Keratinocyte (primary cell): Measurements from ENCODE around the gene PIR. TPM values are rescaled to one million over a fixed set of nuclear protein-coding genes. Genes with fewer than 3 reads are reported as not detected.

Experiments
- DNase-seq: peaks from one replicate; pipeline ENCODE4 v3.0.0-alpha.2; 2011; ENCODE audit warnings: low read depth, missing footprints, low spot score
- FAIRE-seq: peaks from 2 replicates; lab custom pipeline; 2011; peaks lifted over from hg19 to GRCh38; lab: Jason Lieb, UNC
- H2AFZ ChIP-seq: 2 replicates; pipeline ENCODE4 v1.6.0; 2012; ENCODE audit warnings: low read length, control low read depth, inconsistent platforms; ENCODE audit not compliant: control insufficient read depth
- H3K27ac ChIP-seq: 2 replicates; pipeline ENCODE4 v1.5.1; 2011; ENCODE audit warnings: low read length; ENCODE audit not compliant: control insufficient read depth, insufficient read depth
- H3K27me3 ChIP-seq: 3 replicates; pipeline ENCODE4 v1.6.0; 2011; ENCODE audit warnings: low read length; ENCODE audit not compliant: control insufficient read depth, insufficient read depth; ENCODE audit errors: extremely low read depth
- H3K36me3 ChIP-seq, 2 experiments: 2 replicates in 1 of 2; 3 replicates in 1 of 2; pipeline ENCODE4 v1.5.1; 2011; ENCODE audit warnings: low read length in 2 of 2, mild to moderate bottlenecking in 1 of 2; ENCODE audit not compliant: control insufficient read depth in 2 of 2, insufficient read depth in 2 of 2; ENCODE audit errors: extremely low read depth in 1 of 2
- H3K4me1 ChIP-seq: 3 replicates; pipeline ENCODE4 v1.5.1; 2011; ENCODE audit warnings: low read length; ENCODE audit not compliant: control insufficient read depth, insufficient read depth; ENCODE audit errors: extremely low read depth
- H3K4me2 ChIP-seq: 3 replicates; pipeline ENCODE4 v1.6.0; 2011; ENCODE audit warnings: low read depth, low read length; ENCODE audit not compliant: control insufficient read depth, insufficient read depth; ENCODE audit errors: extremely low read depth
- H3K4me3 ChIP-seq, 3 experiments: fragments of 200-600 bp in 1 of 3; sonication (generic) in 1 of 3; 2 replicates in 2 of 3; 3 replicates in 1 of 3; pipeline ENCODE4 v1.5.1; 2011 to 2016; ENCODE audit warnings: low read length in 3 of 3, mild to moderate bottlenecking in 3 of 3, control low read depth in 2 of 3, inconsistent platforms in 1 of 3, low read depth in 1 of 3, mixed read lengths in 1 of 3, mixed run types in 1 of 3, moderate library complexity in 1 of 3; ENCODE audit not compliant: control insufficient read depth in 2 of 3, insufficient read depth in 2 of 3; ENCODE audit errors: extremely low read depth in 1 of 3
- H3K79me2 ChIP-seq: 2 replicates; pipeline ENCODE4 v1.6.0; 2012; ENCODE audit warnings: low read length; ENCODE audit not compliant: control insufficient read depth, insufficient read depth
- H3K9ac ChIP-seq: 3 replicates; pipeline ENCODE4 v1.6.0; 2011; ENCODE audit warnings: low read length; ENCODE audit not compliant: control insufficient read depth, insufficient read depth; ENCODE audit errors: extremely low read depth
- H3K9me1 ChIP-seq: 3 replicates; pipeline ENCODE4 v1.6.0; 2011; ENCODE audit warnings: low read length; ENCODE audit not compliant: control insufficient read depth, insufficient read depth; ENCODE audit errors: extremely low read depth
- H3K9me3 ChIP-seq: 2 replicates; pipeline ENCODE4 v1.5.1; 2012; ENCODE audit warnings: low read depth, low read length; ENCODE audit not compliant: control insufficient read depth
- H4K20me1 ChIP-seq: 3 replicates; pipeline ENCODE4 v1.6.0; 2011; ENCODE audit warnings: low read length; ENCODE audit not compliant: control insufficient read depth, insufficient read depth; ENCODE audit errors: extremely low read depth
- CTCF ChIP-seq, 3 experiments: IDR thresholded peaks in 1 of 3; conservative IDR thresholded peaks in 1 of 3; optimal IDR thresholded peaks in 1 of 3; 2 replicates in 2 of 3; 3 replicates in 1 of 3; pipeline versions ENCODE3 to v1.5.1; 2011; ENCODE audit warnings: low read length in 3 of 3, mild to moderate bottlenecking in 3 of 3, moderate library complexity in 2 of 3, control low read depth in 1 of 3, inconsistent platforms in 1 of 3; ENCODE audit not compliant: insufficient read depth in 2 of 3; ENCODE audit errors: extremely low read depth in 1 of 3
- EZH2 ChIP-seq: IDR thresholded peaks from one replicate; pipeline ENCODE4 v1.6.1; 2012; ENCODE audit warnings: inconsistent platforms, mild to moderate bottlenecking, low read length, moderate library complexity
- dilution Hi-C: fragments of 300-500 bp; cut with MboI; formaldehyde crosslinking; loops from one replicate; pipeline ENCODE4 v1.7.0; 2020; ENCODE audit warnings: low sequenced_read_pairs; ENCODE audit not compliant: extremely low pct_ligation_motif_present
- polyA plus RNA-seq, 5 experiments: library from polyadenylated mRNA; depleted of rRNA in 3 of 5; stranded (reverse) in 3 of 5; stranded (forward) in 1 of 5; unstranded in 1 of 5; fragments of >200 nt; gene quantifications; 1 replicate in 1 of 5; 2 replicates in 3 of 5; 3 replicates in 1 of 5; pipeline versions ENCODE4 v1.2.1 to v1.2.3, GENCODE V29; 2011 to 2012; ENCODE audit warnings: missing spikeins in 2 of 5, low read depth in 1 of 5, low replicate concordance in 1 of 5

Gene PIR
- polyA plus RNA-seq, 1 donor (not counting 4 experiments of a cell fraction or from before 2014, with no cell fraction given): 23.2 TPM

- no peaks in the 10 kb centered on the region for H3K9me1 ChIP-seq
- peaks cover 10% of the 10 kb centered on the region for H3K4me1 ChIP-seq
- dilution Hi-C loops: no loop called here
- no peak for FAIRE-seq
- no peaks in the 10 kb centered on the region for H3K27me3 ChIP-seq
- H3K4me3 ChIP-seq: no peak overlapping the region
- no peak overlapping the region for H3K9ac ChIP-seq
- H2AFZ ChIP-seq: no peak overlapping the region
- H4K20me1 ChIP-seq: no peaks in the 10 kb centered on the region
- H3K9me3 ChIP-seq: no peaks in the 10 kb centered on the region
- DNase-seq: no peak
- H3K79me2 ChIP-seq: no peaks in the 10 kb centered on the region
- H3K27ac ChIP-seq: no peak overlapping the region
- no peak overlapping the region for H3K4me2 ChIP-seq
- no peaks in the 10 kb centered on the region for H3K36me3 ChIP-seq
- TF ChIP-seq EZH2: no peak
- TF ChIP-seq CTCF (optimal IDR thresholded peaks at IDR 0.05 in 1 of 3, IDR thresholded peaks at IDR 0.05 in 1 of 3, conservative IDR thresholded peaks at IDR 0.05 in 1 of 3; ENCODE audit: extremely low read depth in 1 of 3, insufficient read depth in 2 of 3, low read length in 3 of 3): no peak
Measured at GRCh38 chrX:15498741-15499140, 5.6 kb upstream of the PIR start.

GRCh38 chrX:15497865-15498264 is 4.7 kb upstream of the PIR start:
- Histone ChIP-seq H3K27ac (no peak overlapping the region), H3K79me2 (no peaks in the 10 kb centered on the region), H3K9me3 (no peaks in the 10 kb centered on the region), H3K36me3 (no peaks in the 10 kb centered on the region), H3K27me3 (no peaks in the 10 kb centered on the region), H2AFZ (no peak overlapping the region), H3K4me1 (peaks cover 14% of the 10 kb centered on the region), H3K9ac (no peak overlapping the region), H3K4me3 (no peak overlapping the region), H3K4me2 (no peak overlapping the region), H4K20me1 (no peaks in the 10 kb centered on the region), H3K9me1 (no peaks in the 10 kb centered on the region)
- dilution Hi-C loops: no loop called here
- no peak for TF ChIP-seq EZH2
- peak; percentile 71 to 93 (median 82) for TF ChIP-seq CTCF (optimal IDR thresholded peaks at IDR 0.05 in 1 of 3, IDR thresholded peaks at IDR 0.05 in 1 of 3, conservative IDR thresholded peaks at IDR 0.05 in 1 of 3; ENCODE audit: extremely low read depth in 1 of 3, insufficient read depth in 2 of 3, low read length in 3 of 3)
- FAIRE-seq (peak; percentile 96), DNase-seq (no peak)
